Mammary epithelial cell (primary cell): ENCODE results near the gene ANKRD33B.
"Not testable (repeated sequence)": the region's sequence is repeated elsewhere in the genome, so short reads cannot be mapped to it uniquely, and the experiment has no call there.

ENCODE experiments used
- EZH2 ChIP-seq: IDR thresholded peaks from 2 replicates; pipeline ENCODE4 v1.6.1; 2012; ENCODE audit warnings: low read length, inconsistent platforms, borderline replicate concordance
- TF ChIP-seq, protein P1 (sequence below), 2 donors: IDR thresholded peaks in 1 of 2; conservative IDR thresholded peaks in 1 of 2; 2 replicates each; pipeline ENCODE4 v1.5.1; 2011 to 2012; ENCODE audit warnings: inconsistent platforms in 2 of 2, low read length in 2 of 2, mild to moderate bottlenecking in 2 of 2, control low read depth in 1 of 2, low read depth in 1 of 2; ENCODE audit not compliant: insufficient read depth in 1 of 2; ENCODE audit errors: extremely low read depth in 1 of 2

DNA sequence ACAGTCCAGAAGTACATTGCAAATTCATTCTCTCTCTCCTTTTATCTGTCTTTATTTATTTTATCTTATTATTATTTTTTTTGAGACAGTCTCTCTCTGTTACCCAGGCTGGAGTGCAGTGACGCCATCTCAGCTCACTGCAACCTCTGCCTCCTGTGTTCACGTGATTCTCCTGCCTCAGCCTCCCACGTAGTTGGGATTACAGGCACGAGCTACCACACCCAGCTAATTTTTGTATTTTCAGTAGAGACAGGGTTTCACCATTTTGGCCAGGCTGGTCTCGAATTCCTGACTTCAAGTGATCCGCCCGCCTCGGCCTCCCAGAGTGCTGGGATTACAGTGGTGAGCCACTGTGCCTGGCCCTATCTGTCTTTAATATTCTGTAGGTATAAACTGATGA is 49.3 kb upstream of the ANKRD33B start:
- TF ChIP-seq, protein P1, sequence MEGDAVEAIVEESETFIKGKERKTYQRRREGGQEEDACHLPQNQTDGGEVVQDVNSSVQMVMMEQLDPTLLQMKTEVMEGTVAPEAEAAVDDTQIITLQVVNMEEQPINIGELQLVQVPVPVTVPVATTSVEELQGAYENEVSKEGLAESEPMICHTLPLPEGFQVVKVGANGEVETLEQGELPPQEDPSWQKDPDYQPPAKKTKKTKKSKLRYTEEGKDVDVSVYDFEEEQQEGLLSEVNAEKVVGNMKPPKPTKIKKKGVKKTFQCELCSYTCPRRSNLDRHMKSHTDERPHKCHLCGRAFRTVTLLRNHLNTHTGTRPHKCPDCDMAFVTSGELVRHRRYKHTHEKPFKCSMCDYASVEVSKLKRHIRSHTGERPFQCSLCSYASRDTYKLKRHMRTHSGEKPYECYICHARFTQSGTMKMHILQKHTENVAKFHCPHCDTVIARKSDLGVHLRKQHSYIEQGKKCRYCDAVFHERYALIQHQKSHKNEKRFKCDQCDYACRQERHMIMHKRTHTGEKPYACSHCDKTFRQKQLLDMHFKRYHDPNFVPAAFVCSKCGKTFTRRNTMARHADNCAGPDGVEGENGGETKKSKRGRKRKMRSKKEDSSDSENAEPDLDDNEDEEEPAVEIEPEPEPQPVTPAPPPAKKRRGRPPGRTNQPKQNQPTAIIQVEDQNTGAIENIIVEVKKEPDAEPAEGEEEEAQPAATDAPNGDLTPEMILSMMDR (conservative IDR thresholded peaks at IDR 0.05 in 1 of 2, IDR thresholded peaks at IDR 0.05 in 1 of 2; ENCODE audit: extremely low read depth in 1 of 2, insufficient read depth in 1 of 2, low read depth in 1 of 2, low read length in 2 of 2), result not testable (repeated sequence)
- TF ChIP-seq EZH2, result not testable (repeated sequence)
